ENCODE results near the gene GZMM. TPM values are rescaled to one million over a fixed set of nuclear protein-coding genes. Genes with fewer than 3 reads are reported as not detected.

Gene GZMM
- total and polyA plus RNA-seq, 2 of the 13 experiments (the other 11 are each of a cell fraction or from before 2014, with no cell fraction given): 0.07 TPM; not detected in 1

DNA sequence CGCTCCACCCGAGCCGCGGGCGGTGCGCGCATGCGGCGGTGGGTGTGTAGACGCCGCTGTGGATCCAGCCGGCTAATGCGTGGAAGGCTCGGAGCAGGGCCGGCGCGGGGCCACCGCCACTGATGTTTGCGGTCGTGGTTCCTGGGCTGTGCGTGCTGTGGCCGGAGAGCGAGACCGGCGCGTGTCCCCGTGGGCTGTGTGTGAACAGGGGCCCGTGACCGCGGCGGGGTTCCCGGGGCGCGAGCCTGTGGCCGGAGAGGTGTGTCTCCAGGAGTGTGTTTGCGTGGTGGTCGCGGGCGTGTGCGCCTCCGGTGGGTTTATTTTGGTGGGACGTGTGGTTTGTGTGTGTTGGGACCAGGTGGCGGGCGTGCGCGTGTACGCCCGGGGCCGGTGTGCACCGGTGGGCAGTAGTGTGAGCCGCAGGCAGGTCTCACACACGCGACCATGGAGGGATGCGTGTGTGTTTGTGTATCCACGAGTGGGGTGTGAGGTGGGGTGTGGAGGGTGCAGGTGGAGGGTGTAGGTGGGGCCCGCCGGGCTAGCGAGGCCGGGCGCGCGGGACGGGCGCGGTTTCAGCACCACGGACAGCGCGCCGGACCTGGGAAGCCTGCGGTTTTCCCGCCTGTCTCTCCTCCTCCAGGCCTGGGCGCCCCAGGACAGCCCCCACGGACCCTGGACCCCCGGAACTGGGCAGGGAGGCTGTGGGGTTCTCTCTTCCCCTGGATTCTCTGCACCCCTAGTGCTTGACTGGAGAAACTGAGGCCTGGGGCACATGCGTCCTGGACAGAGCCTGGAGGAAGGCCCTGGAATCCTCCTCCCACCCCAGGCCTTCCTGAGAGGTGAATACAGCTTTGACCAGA is 47.5 kb downstream of the GZMM start (continued):
- no peak for TF ChIP-seq NFIB (CRISPR knock-in tag; IDR thresholded peaks at IDR 0.05; ENCODE audit: borderline replicate concordance)
- no peak for TF ChIP-seq SRSF4 (IDR thresholded peaks at IDR 0.05; ENCODE audit: low read depth, low read length, poor library complexity, severe bottlenecking)
- TF ChIP-seq, protein P1, sequence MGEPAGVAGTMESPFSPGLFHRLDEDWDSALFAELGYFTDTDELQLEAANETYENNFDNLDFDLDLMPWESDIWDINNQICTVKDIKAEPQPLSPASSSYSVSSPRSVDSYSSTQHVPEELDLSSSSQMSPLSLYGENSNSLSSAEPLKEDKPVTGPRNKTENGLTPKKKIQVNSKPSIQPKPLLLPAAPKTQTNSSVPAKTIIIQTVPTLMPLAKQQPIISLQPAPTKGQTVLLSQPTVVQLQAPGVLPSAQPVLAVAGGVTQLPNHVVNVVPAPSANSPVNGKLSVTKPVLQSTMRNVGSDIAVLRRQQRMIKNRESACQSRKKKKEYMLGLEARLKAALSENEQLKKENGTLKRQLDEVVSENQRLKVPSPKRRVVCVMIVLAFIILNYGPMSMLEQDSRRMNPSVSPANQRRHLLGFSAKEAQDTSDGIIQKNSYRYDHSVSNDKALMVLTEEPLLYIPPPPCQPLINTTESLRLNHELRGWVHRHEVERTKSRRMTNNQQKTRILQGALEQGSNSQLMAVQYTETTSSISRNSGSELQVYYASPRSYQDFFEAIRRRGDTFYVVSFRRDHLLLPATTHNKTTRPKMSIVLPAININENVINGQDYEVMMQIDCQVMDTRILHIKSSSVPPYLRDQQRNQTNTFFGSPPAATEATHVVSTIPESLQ (CRISPR knock-in tag; conservative IDR thresholded peaks at IDR 0.05): no peak
- TF ChIP-seq ZBTB1 (CRISPR knock-in tag; IDR thresholded peaks at IDR 0.05; ENCODE audit: borderline replicate concordance): no peak
- no peak for TF ChIP-seq ZNF354B (CRISPR knock-in tag; IDR thresholded peaks at IDR 0.05)
- no peak for TF ChIP-seq ZNF577 (CRISPR knock-in tag; IDR thresholded peaks at IDR 0.05; ENCODE audit: borderline replicate concordance, low read depth)
- no peak for TF ChIP-seq NFE2 (CRISPR knock-in tag; IDR thresholded peaks at IDR 0.05)
- TF ChIP-seq KDM1A (CRISPR knock-in tag; IDR thresholded peaks at IDR 0.05): no peak
- TF ChIP-seq, protein P2, sequence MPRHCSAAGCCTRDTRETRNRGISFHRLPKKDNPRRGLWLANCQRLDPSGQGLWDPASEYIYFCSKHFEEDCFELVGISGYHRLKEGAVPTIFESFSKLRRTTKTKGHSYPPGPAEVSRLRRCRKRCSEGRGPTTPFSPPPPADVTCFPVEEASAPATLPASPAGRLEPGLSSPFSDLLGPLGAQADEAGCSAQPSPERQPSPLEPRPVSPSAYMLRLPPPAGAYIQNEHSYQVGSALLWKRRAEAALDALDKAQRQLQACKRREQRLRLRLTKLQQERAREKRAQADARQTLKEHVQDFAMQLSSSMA (CRISPR knock-in tag; IDR thresholded peaks at IDR 0.05): no peak
- TF ChIP-seq, protein P3, sequence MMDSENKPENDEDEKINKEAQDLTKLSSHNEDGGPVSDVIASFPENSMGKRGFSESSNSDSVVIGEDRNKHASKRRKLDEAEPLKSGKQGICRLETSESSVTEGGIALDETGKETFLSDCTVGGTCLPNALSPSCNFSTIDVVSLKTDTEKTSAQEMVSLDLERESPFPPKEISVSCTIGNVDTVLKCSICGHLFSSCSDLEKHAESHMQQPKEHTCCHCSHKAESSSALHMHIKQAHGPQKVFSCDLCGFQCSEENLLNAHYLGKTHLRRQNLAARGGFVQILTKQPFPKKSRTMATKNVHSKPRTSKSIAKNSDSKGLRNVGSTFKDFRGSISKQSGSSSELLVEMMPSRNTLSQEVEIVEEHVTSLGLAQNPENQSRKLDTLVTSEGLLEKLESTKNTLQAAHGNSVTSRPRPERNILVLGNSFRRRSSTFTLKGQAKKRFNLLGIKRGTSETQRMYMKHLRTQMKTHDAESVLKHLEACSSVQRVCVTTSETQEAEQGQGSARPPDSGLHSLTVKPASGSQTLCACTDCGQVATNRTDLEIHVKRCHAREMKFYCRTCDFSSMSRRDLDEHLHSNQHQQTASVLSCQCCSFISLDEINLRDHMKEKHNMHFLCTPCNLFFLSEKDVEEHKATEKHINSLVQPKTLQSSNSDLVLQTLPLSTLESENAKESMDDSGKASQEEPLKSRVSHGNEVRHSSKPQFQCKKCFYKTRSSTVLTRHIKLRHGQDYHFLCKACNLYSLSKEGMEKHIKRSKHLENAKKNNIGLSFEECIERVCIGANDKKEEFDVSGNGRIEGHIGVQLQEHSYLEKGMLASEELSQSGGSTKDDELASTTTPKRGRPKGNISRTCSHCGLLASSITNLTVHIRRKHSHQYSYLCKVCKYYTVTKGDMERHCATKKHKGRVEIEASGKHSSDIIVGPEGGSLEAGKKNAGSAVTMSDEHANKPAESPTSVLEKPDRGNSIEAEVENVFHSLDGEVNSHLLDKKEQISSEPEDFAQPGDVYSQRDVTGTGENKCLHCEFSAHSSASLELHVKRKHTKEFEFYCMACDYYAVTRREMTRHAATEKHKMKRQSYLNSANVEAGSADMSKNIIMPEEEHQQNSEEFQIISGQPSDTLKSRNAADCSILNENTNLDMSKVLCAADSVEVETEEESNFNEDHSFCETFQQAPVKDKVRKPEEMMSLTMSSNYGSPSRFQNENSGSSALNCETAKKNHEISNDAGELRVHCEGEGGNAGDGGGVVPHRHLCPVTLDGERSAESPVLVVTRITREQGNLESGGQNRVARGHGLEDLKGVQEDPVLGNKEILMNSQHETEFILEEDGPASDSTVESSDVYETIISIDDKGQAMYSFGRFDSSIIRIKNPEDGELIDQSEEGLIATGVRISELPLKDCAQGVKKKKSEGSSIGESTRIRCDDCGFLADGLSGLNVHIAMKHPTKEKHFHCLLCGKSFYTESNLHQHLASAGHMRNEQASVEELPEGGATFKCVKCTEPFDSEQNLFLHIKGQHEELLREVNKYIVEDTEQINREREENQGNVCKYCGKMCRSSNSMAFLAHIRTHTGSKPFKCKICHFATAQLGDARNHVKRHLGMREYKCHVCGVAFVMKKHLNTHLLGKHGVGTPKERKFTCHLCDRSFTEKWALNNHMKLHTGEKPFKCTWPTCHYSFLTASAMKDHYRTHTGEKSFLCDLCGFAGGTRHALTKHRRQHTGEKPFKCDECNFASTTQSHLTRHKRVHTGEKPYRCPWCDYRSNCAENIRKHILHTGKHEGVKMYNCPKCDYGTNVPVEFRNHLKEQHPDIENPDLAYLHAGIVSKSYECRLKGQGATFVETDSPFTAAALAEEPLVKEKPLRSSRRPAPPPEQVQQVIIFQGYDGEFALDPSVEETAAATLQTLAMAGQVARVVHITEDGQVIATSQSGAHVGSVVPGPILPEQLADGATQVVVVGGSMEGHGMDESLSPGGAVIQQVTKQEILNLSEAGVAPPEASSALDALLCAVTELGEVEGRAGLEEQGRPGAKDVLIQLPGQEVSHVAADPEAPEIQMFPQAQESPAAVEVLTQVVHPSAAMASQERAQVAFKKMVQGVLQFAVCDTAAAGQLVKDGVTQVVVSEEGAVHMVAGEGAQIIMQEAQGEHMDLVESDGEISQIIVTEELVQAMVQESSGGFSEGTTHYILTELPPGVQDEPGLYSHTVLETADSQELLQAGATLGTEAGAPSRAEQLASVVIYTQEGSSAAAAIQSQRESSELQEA (CRISPR knock-in tag; IDR thresholded peaks at IDR 0.05; ENCODE audit: not compliant biosample characterization): no peak
- TF ChIP-seq SKI (IDR thresholded peaks at IDR 0.05; ENCODE audit: partially characterized antibody): no peak
- TF ChIP-seq, protein P4, sequence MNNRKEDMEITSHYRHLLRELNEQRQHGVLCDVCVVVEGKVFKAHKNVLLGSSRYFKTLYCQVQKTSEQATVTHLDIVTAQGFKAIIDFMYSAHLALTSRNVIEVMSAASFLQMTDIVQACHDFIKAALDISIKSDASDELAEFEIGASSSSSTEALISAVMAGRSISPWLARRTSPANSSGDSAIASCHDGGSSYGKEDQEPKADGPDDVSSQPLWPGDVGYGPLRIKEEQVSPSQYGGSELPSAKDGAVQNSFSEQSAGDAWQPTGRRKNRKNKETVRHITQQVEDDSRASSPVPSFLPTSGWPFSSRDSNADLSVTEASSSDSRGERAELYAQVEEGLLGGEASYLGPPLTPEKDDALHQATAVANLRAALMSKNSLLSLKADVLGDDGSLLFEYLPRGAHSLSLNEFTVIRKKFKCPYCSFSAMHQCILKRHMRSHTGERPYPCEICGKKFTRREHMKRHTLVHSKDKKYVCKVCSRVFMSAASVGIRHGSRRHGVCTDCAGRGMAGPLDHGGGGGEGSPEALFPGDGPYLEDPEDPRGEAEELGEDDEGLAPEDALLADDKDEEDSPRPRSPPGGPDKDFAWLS (CRISPR knock-in tag; IDR thresholded peaks at IDR 0.05; ENCODE audit: borderline replicate concordance): no peak
- no peak for TF ChIP-seq NR1H2 (CRISPR knock-in tag; IDR thresholded peaks at IDR 0.05; ENCODE audit: borderline replicate concordance, low read depth)
- 0 out of 2 replicates have a peak, but pooled peaks have one; percentile 32 for TF ChIP-seq ZSCAN31 (CRISPR knock-in tag; IDR thresholded peaks at IDR 0.05; ENCODE audit: low read depth)
- TF ChIP-seq NFYC (CRISPR knock-in tag; IDR thresholded peaks at IDR 0.05): no peak

All from HepG2 (cell line).